Peyer's patch (tissue), 4 donors: ENCODE data around the gene TMCO2.

ENCODE experiments used
- POLR2A ChIP-seq, 2 donors: fragments of 450-650 bp; IDR thresholded peaks; one replicate each; pipeline ENCODE4 v1.5.1; 2017; ENCODE audit warnings: antibody characterized with exemption in 2 of 2, mild to moderate bottlenecking in 2 of 2, moderate library complexity in 2 of 2
- TF ChIP-seq, protein P1 (sequence below), 6 experiments: fragments of 450-650 bp in 4 of 6; fragments of 200-600 bp in 2 of 6; sonication (generic) in 1 of 6; IDR thresholded peaks; one replicate each; pipeline ENCODE4 v1.5.1; 2017 to 2019; ENCODE audit warnings: antibody characterized with exemption in 6 of 6, mild to moderate bottlenecking in 3 of 6, moderate library complexity in 1 of 6

DNA sequence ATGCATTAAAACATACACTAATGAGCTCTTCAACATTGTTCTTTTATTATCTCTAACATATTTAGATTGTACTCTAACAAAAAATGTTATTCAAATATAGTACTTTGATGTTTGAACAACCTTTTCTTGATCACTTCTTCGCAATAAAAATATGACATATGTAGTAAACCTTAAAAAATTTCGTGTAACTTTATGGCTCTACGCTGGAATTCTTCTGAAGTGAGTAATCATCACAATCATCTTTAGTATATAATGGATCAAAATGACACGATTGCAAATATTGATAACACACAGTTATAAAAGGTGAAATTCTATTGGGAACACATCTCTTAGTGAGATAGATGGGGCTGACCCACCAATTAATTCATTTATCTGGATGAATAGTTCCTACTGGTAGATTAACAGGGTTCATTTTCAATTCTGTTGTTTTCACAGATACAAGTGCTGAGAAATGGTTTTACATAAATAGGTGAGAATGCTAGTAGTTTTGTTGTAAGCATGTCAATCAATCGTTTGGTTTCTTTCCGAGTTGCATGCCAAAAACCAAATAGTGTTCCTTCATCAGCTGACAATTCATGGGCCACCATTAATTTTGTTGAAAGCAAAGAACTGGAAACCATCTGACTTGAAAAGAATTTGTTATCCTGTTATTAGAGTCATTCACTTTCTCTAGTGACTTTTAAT lies 8.8 kb downstream of the TMCO2 start:
- TF ChIP-seq, protein P1, sequence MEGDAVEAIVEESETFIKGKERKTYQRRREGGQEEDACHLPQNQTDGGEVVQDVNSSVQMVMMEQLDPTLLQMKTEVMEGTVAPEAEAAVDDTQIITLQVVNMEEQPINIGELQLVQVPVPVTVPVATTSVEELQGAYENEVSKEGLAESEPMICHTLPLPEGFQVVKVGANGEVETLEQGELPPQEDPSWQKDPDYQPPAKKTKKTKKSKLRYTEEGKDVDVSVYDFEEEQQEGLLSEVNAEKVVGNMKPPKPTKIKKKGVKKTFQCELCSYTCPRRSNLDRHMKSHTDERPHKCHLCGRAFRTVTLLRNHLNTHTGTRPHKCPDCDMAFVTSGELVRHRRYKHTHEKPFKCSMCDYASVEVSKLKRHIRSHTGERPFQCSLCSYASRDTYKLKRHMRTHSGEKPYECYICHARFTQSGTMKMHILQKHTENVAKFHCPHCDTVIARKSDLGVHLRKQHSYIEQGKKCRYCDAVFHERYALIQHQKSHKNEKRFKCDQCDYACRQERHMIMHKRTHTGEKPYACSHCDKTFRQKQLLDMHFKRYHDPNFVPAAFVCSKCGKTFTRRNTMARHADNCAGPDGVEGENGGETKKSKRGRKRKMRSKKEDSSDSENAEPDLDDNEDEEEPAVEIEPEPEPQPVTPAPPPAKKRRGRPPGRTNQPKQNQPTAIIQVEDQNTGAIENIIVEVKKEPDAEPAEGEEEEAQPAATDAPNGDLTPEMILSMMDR (IDR thresholded peaks at IDR 0.05) = no peak
- TF ChIP-seq POLR2A (IDR thresholded peaks at IDR 0.05) = no peak
